ENCODE data around the gene HES5. TPM values are rescaled to one million over a fixed set of nuclear protein-coding genes. Genes with fewer than 3 reads are reported as not detected.

The HES5 gene
- total RNA-seq, 1 experiment from 2014 or later = not detected

DNA sequence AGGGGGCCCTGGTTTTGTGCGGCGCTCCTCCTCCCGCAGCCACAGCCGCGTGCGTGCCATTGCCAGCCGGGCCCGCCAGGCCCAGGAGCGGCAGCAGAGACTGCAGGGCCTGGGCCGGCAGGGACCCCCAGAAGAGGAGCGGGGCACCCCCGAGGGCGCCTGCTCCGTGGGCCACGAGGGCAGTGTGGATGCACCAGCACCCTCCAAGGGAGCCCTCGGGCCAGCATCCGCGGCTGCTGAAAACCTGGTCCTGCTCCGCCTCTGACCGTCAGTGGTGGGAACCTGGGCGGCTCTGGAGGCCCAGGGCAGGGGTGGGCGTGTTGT, 25.2 kb downstream of the HES5 start:
- Histone ChIP-seq H3K79me2 (ENCODE audit: insufficient read depth, low read length) (no peaks in the 10 kb centered on the region), H3K79me1 (ENCODE audit: insufficient read depth, low read depth, low read length, poor library complexity, severe bottlenecking) (no peaks in the 10 kb centered on the region), H3K9ac (ENCODE audit: extremely low read depth, insufficient read length, low read length) (no peak overlapping the region), H2BK5ac (ENCODE audit: insufficient read length, low read length) (no peak overlapping the region), H3K14ac (ENCODE audit: insufficient read depth, low read length) (no peak overlapping the region), H3K56ac (ENCODE audit: insufficient read length, low read depth, low read length) (no peak overlapping the region), H3K18ac (ENCODE audit: insufficient read length, low read depth, low read length) (no peak overlapping the region), H4K20me1 (ENCODE audit: control insufficient read depth, insufficient read depth, insufficient read length) (no peaks in the 10 kb centered on the region), H3K27ac (ENCODE audit: insufficient read length, low read depth, low read length) (no peak overlapping the region), H3K4me2 (ENCODE audit: insufficient read depth, insufficient read length, low read length) (no peak overlapping the region), H3K4ac (ENCODE audit: low read depth, low read length) (no peak overlapping the region), H3K4me1 (ENCODE audit: insufficient read depth, low read length) (no peaks in the 10 kb centered on the region), H2BK12ac (ENCODE audit: insufficient read length, low read depth, low read length) (no peak overlapping the region), H2BK20ac (ENCODE audit: low read depth, low read length, poor library complexity, severe bottlenecking) (no peak overlapping the region), H3K9me3 (ENCODE audit: control insufficient read depth, low read depth, low read length) (no peaks in the 10 kb centered on the region), H3K27me3 (ENCODE audit: insufficient read depth, low read length) (no peaks in the 10 kb centered on the region), H3K23me2 (ENCODE audit: insufficient read length, low read depth, low read length, poor library complexity, severe bottlenecking) (no peaks in the 10 kb centered on the region), H4K5ac (ENCODE audit: insufficient read length, low read depth, low read length) (no peak overlapping the region), H3K23ac (ENCODE audit: insufficient read length, low read depth, low read length) (no peak overlapping the region), H4K8ac (replicated peaks; ENCODE audit: insufficient read length, low read depth, low read length) (no peak overlapping the region), H3T11ph (ENCODE audit: low read length) (no peak overlapping the region), H2BK120ac (ENCODE audit: low read depth, low read length, poor library complexity, severe bottlenecking) (no peak overlapping the region), H4K91ac (ENCODE audit: insufficient read length, low read depth, low read length) (no peak overlapping the region), H2BK15ac (ENCODE audit: low read depth, low read length) (no peak overlapping the region), H2AFZ (ENCODE audit: low read length) (no peak overlapping the region), H2AK5ac (ENCODE audit: insufficient read length, low read length) (no peak overlapping the region)
- TF ChIP-seq, protein P1, sequence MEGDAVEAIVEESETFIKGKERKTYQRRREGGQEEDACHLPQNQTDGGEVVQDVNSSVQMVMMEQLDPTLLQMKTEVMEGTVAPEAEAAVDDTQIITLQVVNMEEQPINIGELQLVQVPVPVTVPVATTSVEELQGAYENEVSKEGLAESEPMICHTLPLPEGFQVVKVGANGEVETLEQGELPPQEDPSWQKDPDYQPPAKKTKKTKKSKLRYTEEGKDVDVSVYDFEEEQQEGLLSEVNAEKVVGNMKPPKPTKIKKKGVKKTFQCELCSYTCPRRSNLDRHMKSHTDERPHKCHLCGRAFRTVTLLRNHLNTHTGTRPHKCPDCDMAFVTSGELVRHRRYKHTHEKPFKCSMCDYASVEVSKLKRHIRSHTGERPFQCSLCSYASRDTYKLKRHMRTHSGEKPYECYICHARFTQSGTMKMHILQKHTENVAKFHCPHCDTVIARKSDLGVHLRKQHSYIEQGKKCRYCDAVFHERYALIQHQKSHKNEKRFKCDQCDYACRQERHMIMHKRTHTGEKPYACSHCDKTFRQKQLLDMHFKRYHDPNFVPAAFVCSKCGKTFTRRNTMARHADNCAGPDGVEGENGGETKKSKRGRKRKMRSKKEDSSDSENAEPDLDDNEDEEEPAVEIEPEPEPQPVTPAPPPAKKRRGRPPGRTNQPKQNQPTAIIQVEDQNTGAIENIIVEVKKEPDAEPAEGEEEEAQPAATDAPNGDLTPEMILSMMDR (conservative IDR thresholded peaks at IDR 0.05) = no peak
- H3K9me3 Mint-ChIP-seq = no peaks in the 10 kb centered on the region
- H3K4me3 Mint-ChIP-seq = no peak overlapping the region
- H3K4me1 Mint-ChIP-seq = no peaks in the 10 kb centered on the region
- no peak overlapping the region for H3K27ac Mint-ChIP-seq
- WGBS (ENCODE audit: extremely low coverage, insufficient read length, low lambda C conversion rate) = no CpG with 5 or more reads among the region's 22 CpGs
- no peak for DNase-seq
- H3K27me3 Mint-ChIP-seq (ENCODE audit: low read depth) = peaks cover 5% of the 10 kb centered on the region
- peaks cover 3 to 17% (median 16%) of the 10 kb centered on the region in 3 experiments; a peak in 6 of 7 replicates for H3K36me3 Mint-ChIP-seq (ENCODE audit: insufficient read depth in 1 of 3, low read depth in 3 of 3)
